GM12878 (cell line): ENCODE measurements around the gene SHANK3.
"Not testable (repeated sequence)": the region's sequence is repeated elsewhere in the genome, so short reads cannot be mapped to it uniquely, and the experiment has no call there.

ENCODE experiments used
- CHD2 ChIP-seq: IDR thresholded peaks from 2 replicates; pipeline ENCODE4 v1.6.1; 2011; ENCODE audit warnings: low read depth, low read length, improper control_type of control experiment, borderline replicate concordance
- CTCF ChIP-seq, 3 experiments: IDR thresholded peaks in 2 of 3; conservative IDR thresholded peaks in 1 of 3; 2 replicates each; pipeline ENCODE4 v1.5.1; 2011; ENCODE audit warnings: low read depth in 3 of 3, low read length in 3 of 3, mild to moderate bottlenecking in 3 of 3, control low read depth in 2 of 3, moderate library complexity in 2 of 3, inconsistent platforms in 1 of 3, mixed read lengths in 1 of 3; ENCODE audit not compliant: control insufficient read depth in 2 of 3, insufficient read depth in 1 of 3; ENCODE audit errors: extremely low read depth in 1 of 3
- ESRRA ChIP-seq: IDR thresholded peaks from 2 replicates; pipeline ENCODE4 v1.6.1; 2012; ENCODE audit warnings: mild to moderate bottlenecking, low read length, improper control_type of control experiment
- FOS ChIP-seq: IDR thresholded peaks from 3 replicates; pipeline ENCODE4 v1.6.1; 2011; ENCODE audit warnings: borderline replicate concordance; ENCODE audit not compliant: insufficient read length; ENCODE audit errors: extremely low read depth
- MEF2A ChIP-seq: IDR thresholded peaks from 2 replicates; pipeline ENCODE4 v1.6.1; 2011; ENCODE audit warnings: low read depth, mild to moderate bottlenecking, low read length, moderate library complexity; ENCODE audit not compliant: insufficient read depth
- RCOR1 ChIP-seq: conservative IDR thresholded peaks from 2 replicates; pipeline ENCODE4 v1.6.1; 2012; ENCODE audit warnings: low read depth, low read length, improper control_type of control experiment
- ZBTB11 ChIP-seq: fragments of 450-650 bp; formaldehyde crosslinking; IDR thresholded peaks from 2 replicates; pipeline ENCODE4 v1.5.0; 2022; ENCODE audit warnings: mild to moderate bottlenecking, missing genetic modification characterization

GRCh38 chr22:50640296-50640695, 32.3 kb upstream of the SHANK3 start:
- not testable (repeated sequence) for TF ChIP-seq RCOR1; CHD2; ZBTB11 (CRISPR knock-in tag); CTCF (IDR thresholded peaks at IDR 0.05 in 2 of 3, conservative IDR thresholded peaks at IDR 0.05 in 1 of 3; ENCODE audit: control insufficient read depth in 2 of 3, extremely low read depth in 1 of 3, insufficient read depth in 1 of 3, low read depth in 3 of 3, low read length in 3 of 3); MEF2A; ESRRA; FOS
